Stimulated activated naive B cell treated with anti-CD40 and anti-IgM and Interleukin-4, amounts not matched to agents 10 μg/mL and 1 μg/mL and 100 μg/mL, for 72 hours (primary cell): ENCODE measurements around the gene SLC25A26.
"Not testable (repeated sequence)": the region's sequence is repeated elsewhere in the genome, so short reads cannot be mapped to it uniquely, and the experiment has no call there.

ENCODE experiments used
- ATAC-seq, 2 donors: fragments of 150-1000 bp; cut with Tn5 transposase; replicated peaks; 2 replicates each; pipeline ENCODE4 v1.10.0; 2021; ENCODE audit warnings: moderate library complexity in 1 of 2
- DNase-seq: peaks from one replicate; pipeline ENCODE4 v3.0.0; 2021
- H3K27ac Mint-ChIP-seq: one replicate; pipeline ENCODE4 v1.8.0; 2022; ENCODE audit warnings: mild to moderate bottlenecking, mixed read lengths
- H3K27me3 Mint-ChIP-seq, 2 donors: one replicate each; pipeline ENCODE4 v1.8.0; 2022; ENCODE audit warnings: mixed read lengths in 2 of 2
- H3K36me3 Mint-ChIP-seq, 2 donors: one replicate each; pipeline ENCODE4 v1.8.0; 2022; ENCODE audit warnings: mixed read lengths in 2 of 2, mild to moderate bottlenecking in 1 of 2
- H3K4me1 Mint-ChIP-seq, 2 donors: one replicate each; pipeline ENCODE4 v1.8.0; 2022; ENCODE audit warnings: mixed read lengths in 2 of 2, mild to moderate bottlenecking in 1 of 2
- H3K4me3 Mint-ChIP-seq, 2 donors: one replicate each; pipeline ENCODE4 v1.8.0; 2022; ENCODE audit warnings: mild to moderate bottlenecking in 2 of 2, mixed read lengths in 2 of 2, moderate library complexity in 1 of 2
- H3K9me3 Mint-ChIP-seq, 2 donors: one replicate each; pipeline ENCODE4 v1.8.0; 2022; ENCODE audit warnings: mixed read lengths in 2 of 2, mild to moderate bottlenecking in 1 of 2

SLC25A26 gene

GRCh38 chr3:66407611-66408218, 186.9 kb downstream of the SLC25A26 start:
- Mint-ChIP-seq H3K9me3 (no peaks in the 10 kb centered on the region), H3K27ac (peak overlapping the region; percentile 14), H3K4me3 (no peak overlapping the region), H3K4me1 (peaks cover 0 to 7% of the 10 kb centered on the region in 2 donors), H3K36me3 (peaks cover 6 to 17% of the 10 kb centered on the region in 2 donors), H3K27me3 (no peaks in the 10 kb centered on the region)
- ATAC-seq = peak; percentile 94 to 96
- DNase-seq = peak; percentile 65

GRCh38 chr3:66409771-66410754, 189.3 kb downstream of the SLC25A26 start:
- H3K27ac Mint-ChIP-seq = no peak overlapping the region
- H3K27me3 Mint-ChIP-seq = no peaks in the 10 kb centered on the region
- ATAC-seq = no peak
- peaks cover 0 to 7% of the 10 kb centered on the region in 2 donors for H3K4me1 Mint-ChIP-seq
- H3K4me3 Mint-ChIP-seq = no peak overlapping the region
- DNase-seq = no peak
- H3K9me3 Mint-ChIP-seq = no peaks in the 10 kb centered on the region
- H3K36me3 Mint-ChIP-seq = peaks cover 8 to 14% of the 10 kb centered on the region in 2 donors

GRCh38 chr3:66410976-66411375, 190.2 kb downstream of the SLC25A26 start:
- no peaks in the 10 kb centered on the region for H3K27me3 Mint-ChIP-seq
- ATAC-seq = no peak
- H3K27ac Mint-ChIP-seq = no peak overlapping the region

GRCh38 chr3:66411474-66411873, 190.7 kb downstream of the SLC25A26 start:
- peaks cover 0 to 7% of the 10 kb centered on the region in 2 donors for H3K4me1 Mint-ChIP-seq
- no peak overlapping the region for H3K27ac Mint-ChIP-seq
- H3K9me3 Mint-ChIP-seq = no peaks in the 10 kb centered on the region
- no peak overlapping the region for H3K4me3 Mint-ChIP-seq
- DNase-seq = no peak
- H3K36me3 Mint-ChIP-seq = peaks cover 8 to 13% of the 10 kb centered on the region in 2 donors
- H3K27me3 Mint-ChIP-seq = no peaks in the 10 kb centered on the region
- no peak for ATAC-seq

More at GRCh38 chr3:66410976-66411375, 190.2 kb downstream of the SLC25A26 start:
- no peak for DNase-seq
- Mint-ChIP-seq H3K4me1 (peaks cover 0 to 7% of the 10 kb centered on the region in 2 donors), H3K9me3 (no peaks in the 10 kb centered on the region), H3K4me3 (no peak overlapping the region), H3K36me3 (peaks cover 8 to 13% of the 10 kb centered on the region in 2 donors)

- ATAC-seq = no peak
- H3K36me3 Mint-ChIP-seq = peaks cover 8 to 13% of the 10 kb centered on the region in 2 donors
- H3K27me3 Mint-ChIP-seq = no peaks in the 10 kb centered on the region
- no peaks in the 10 kb centered on the region for H3K9me3 Mint-ChIP-seq
- H3K4me1 Mint-ChIP-seq = peaks cover 0 to 7% of the 10 kb centered on the region in 2 donors
- no peak overlapping the region for H3K27ac Mint-ChIP-seq
- no peak overlapping the region for H3K4me3 Mint-ChIP-seq
- no peak for DNase-seq
Observed at GRCh38 chr3:66411961-66412887, 191.4 kb downstream of the SLC25A26 start.

- Mint-ChIP-seq H3K4me1 (peaks cover 0 to 4% of the 10 kb centered on the region in 2 donors), H3K27ac (no peak overlapping the region), H3K4me3 (no peak overlapping the region), H3K27me3 (no peaks in the 10 kb centered on the region), H3K9me3 (no peaks in the 10 kb centered on the region), H3K36me3 (peaks cover 8 to 13% of the 10 kb centered on the region in 2 donors)
- no peak for ATAC-seq
- DNase-seq = no peak
Observed at GRCh38 chr3:66413151-66413751, 192.4 kb downstream of the SLC25A26 start.

GRCh38 chr3:66414846-66415245, 194.0 kb downstream of the SLC25A26 start:
- no peak overlapping the region for H3K4me3 Mint-ChIP-seq
- peaks cover under 1 to 4% of the 10 kb centered on the region in 2 donors for H3K9me3 Mint-ChIP-seq
- peaks cover 9 to 15% of the 10 kb centered on the region in 2 donors for H3K36me3 Mint-ChIP-seq
- H3K27me3 Mint-ChIP-seq = no peaks in the 10 kb centered on the region
- DNase-seq (no peak), ATAC-seq (no peak)
- no peak overlapping the region for H3K27ac Mint-ChIP-seq
- H3K4me1 Mint-ChIP-seq = peaks cover 0 to 4% of the 10 kb centered on the region in 2 donors

- Mint-ChIP-seq H3K9me3 (peaks cover 12 to 13% of the 10 kb centered on the region in 2 donors), H3K4me3 (no peak overlapping the region), H3K36me3 (peaks cover 17 to 26% of the 10 kb centered on the region in 2 donors), H3K27me3 (no peaks in the 10 kb centered on the region), H3K27ac (no peak overlapping the region), H3K4me1 (peaks cover 0 to 2% of the 10 kb centered on the region in 2 donors)
- DNase-seq (no peak), ATAC-seq (no peak)
Observed at GRCh38 chr3:66415867-66416428, 195.1 kb downstream of the SLC25A26 start.

GRCh38 chr3:66416556-66417304, 195.9 kb downstream of the SLC25A26 start:
- ATAC-seq = no peak
- no peak overlapping the region for H3K27ac Mint-ChIP-seq
- no peaks in the 10 kb centered on the region for H3K27me3 Mint-ChIP-seq
- H3K9me3 Mint-ChIP-seq = peaks cover 18 to 20% of the 10 kb centered on the region in 2 donors
- no peak for DNase-seq
- H3K4me3 Mint-ChIP-seq = no peak overlapping the region
- peaks cover 19 to 28% of the 10 kb centered on the region in 2 donors for H3K36me3 Mint-ChIP-seq
- H3K4me1 Mint-ChIP-seq = no peaks in the 10 kb centered on the region

- H3K9me3 Mint-ChIP-seq = peaks cover 26 to 30% of the 10 kb centered on the region in 2 donors
- H3K4me3 Mint-ChIP-seq = no peak overlapping the region
- H3K27ac Mint-ChIP-seq = no peak overlapping the region
- no peaks in the 10 kb centered on the region for H3K4me1 Mint-ChIP-seq
- H3K36me3 Mint-ChIP-seq = peaks cover 23 to 37% of the 10 kb centered on the region in 2 donors
- DNase-seq (no peak), ATAC-seq (no peak)
- H3K27me3 Mint-ChIP-seq = no peaks in the 10 kb centered on the region
Observed at GRCh38 chr3:66418475-66418931, 197.7 kb downstream of the SLC25A26 start.

- no peaks in the 10 kb centered on the region for H3K4me1 Mint-ChIP-seq
- no peak overlapping the region for H3K27ac Mint-ChIP-seq
- DNase-seq (no peak), ATAC-seq (no peak)
- peaks cover 26 to 31% of the 10 kb centered on the region in 2 donors for H3K9me3 Mint-ChIP-seq
- H3K4me3 Mint-ChIP-seq = no peak overlapping the region
- H3K27me3 Mint-ChIP-seq = no peaks in the 10 kb centered on the region
- H3K36me3 Mint-ChIP-seq = peaks cover 25 to 39% of the 10 kb centered on the region in 2 donors
Observed at GRCh38 chr3:66419036-66419435, 198.2 kb downstream of the SLC25A26 start.

GRCh38 chr3:66421144-66421543, 200.3 kb downstream of the SLC25A26 start:
- not testable (repeated sequence) for DNase-seq, H3K4me1 Mint-ChIP-seq, H3K27me3 Mint-ChIP-seq, ATAC-seq, H3K27ac Mint-ChIP-seq, H3K4me3 Mint-ChIP-seq
- peaks cover 26 to 31% of the 10 kb centered on the region in 2 donors for H3K9me3 Mint-ChIP-seq
- peaks cover 25 to 43% of the 10 kb centered on the region in 2 donors for H3K36me3 Mint-ChIP-seq
